OCI-LY7 (cell line): Measurements from ENCODE around the gene CEP162. TPM values are rescaled to one million over a fixed set of nuclear protein-coding genes. Genes with fewer than 3 reads are reported as not detected.
"Not testable (repeated sequence)": the region's sequence is repeated elsewhere in the genome, so short reads cannot be mapped to it uniquely, and the experiment has no call there.

ENCODE experiments used
- BruUV-seq: library from RNA; stranded (reverse); fragments of 400-500 nt; replicated peaks from 2 replicates; lab custom pipeline; 2021; lab: Mats Ljungman, UMichigan
- CTCF ChIA-PET: fragments of 300-600 bp; sonication (Branson Sonifier 250); formaldehyde crosslinking; loops from one replicate; lab custom pipeline; 2022; ENCODE audit warnings: antibody characterized with exemption; ENCODE audit not compliant: unreplicated experiment; lab: Charles Lee
- POLR2A ChIA-PET: fragments of 300-600 bp; sonication (Branson Sonifier 250); formaldehyde crosslinking; loops from one replicate; lab custom pipeline; 2022; ENCODE audit warnings: antibody characterized with exemption; lab: Charles Lee
- DNase-seq: peaks from one replicate; pipeline ENCODE4 v3.0.0-alpha.2; 2015; ENCODE audit warnings: low spot score
- H2AFZ ChIP-seq: fragments of 200-600 bp; sonication (generic), shearing (Covaris generic); 2 replicates; pipeline ENCODE4 v1.6.1; 2014; ENCODE audit warnings: mild to moderate bottlenecking, antibody characterized with exemption, low read length, moderate library complexity
- H3K27ac ChIP-seq: fragments of 200-600 bp; sonication (generic); 2 replicates; pipeline ENCODE4 v1.5.1; 2014; ENCODE audit warnings: mixed run types, low read depth, mild to moderate bottlenecking, moderate library complexity, low read length, inconsistent platforms; ENCODE audit not compliant: poor library complexity, severe bottlenecking
- H3K36me3 ChIP-seq: fragments of 200-600 bp; sonication (generic); 2 replicates; pipeline ENCODE4 v1.6.1; 2014; ENCODE audit warnings: mild to moderate bottlenecking, antibody characterized with exemption, low read length, moderate library complexity, mixed read lengths; ENCODE audit not compliant: insufficient read depth
- H3K4me1 ChIP-seq: fragments of 200-600 bp; sonication (generic); 2 replicates; pipeline ENCODE4 v1.5.1; 2014; ENCODE audit warnings: mild to moderate bottlenecking, low read length; ENCODE audit not compliant: insufficient read depth, poor library complexity, severe bottlenecking
- H3K4me2 ChIP-seq: fragments of 200-600 bp; sonication (generic); 2 replicates; pipeline ENCODE4 v1.6.1; 2014; ENCODE audit warnings: mild to moderate bottlenecking, low read length
- H3K4me3 ChIP-seq: fragments of 200-600 bp; sonication (generic); 2 replicates; pipeline ENCODE4 v1.5.1; 2014; ENCODE audit warnings: mild to moderate bottlenecking, low read depth, low read length; ENCODE audit not compliant: poor library complexity, severe bottlenecking
- H3K79me2 ChIP-seq: fragments of 200-600 bp; sonication (generic); 2 replicates; pipeline ENCODE4 v1.6.1; 2016; ENCODE audit warnings: low read depth, mild to moderate bottlenecking, low read length, moderate library complexity, mixed read lengths; ENCODE audit not compliant: insufficient read depth
- H3K9me2 ChIP-seq: fragments of 200-600 bp; sonication (generic); 2 replicates; pipeline ENCODE4 v1.6.1; 2016; ENCODE audit warnings: mild to moderate bottlenecking, low read length, mixed read lengths; ENCODE audit not compliant: insufficient read depth
- H3K9me3 ChIP-seq: fragments of 200-600 bp; sonication (generic); 2 replicates; pipeline ENCODE4 v1.6.1; 2014; ENCODE audit warnings: mild to moderate bottlenecking, mixed run types, low read length, mixed read lengths
- H4K20me1 ChIP-seq: fragments of 200-600 bp; sonication (generic); 2 replicates; pipeline ENCODE4 v1.6.1; 2014; ENCODE audit warnings: mild to moderate bottlenecking, antibody characterized with exemption, low read length, moderate library complexity, mixed read lengths; ENCODE audit not compliant: insufficient read depth
- EZH2phosphoT487 ChIP-seq: fragments of 200-600 bp; sonication (generic); IDR thresholded peaks from 2 replicates; pipeline ENCODE4 v1.6.1; 2018; ENCODE audit warnings: low read depth, borderline replicate concordance, mild to moderate bottlenecking, mixed run types, antibody characterized with exemption, low read length, moderate library complexity, mixed read lengths
- intact Hi-C: fragments of 100-400 bp; cut with micrococcal nuclease; formaldehyde crosslinking; loops from one replicate; pipeline ENCODE4 v1.10.0; 2022; ENCODE audit not compliant: unreplicated experiment
- total RNA-seq, 2 experiments: library from RNA; depleted of rRNA in 1 of 2; stranded (reverse); fragments of >200 nt in 1 of 2; shearing (Covaris generic) in 1 of 2; gene quantifications; 2 replicates each; pipeline ENCODE4 v1.2.3, GENCODE V29; 2014 to 2022
- TF ChIP-seq, protein P1 (sequence below): fragments of 200-600 bp; sonication (generic); conservative IDR thresholded peaks from 2 replicates; pipeline ENCODE4 v1.5.1; 2014; ENCODE audit warnings: mild to moderate bottlenecking, antibody characterized with exemption, low read length, moderate library complexity, mixed read lengths

CEP162 gene
- total RNA-seq, 2 experiments from 2014 or later, result 6.3 to 10.0 TPM

DNA sequence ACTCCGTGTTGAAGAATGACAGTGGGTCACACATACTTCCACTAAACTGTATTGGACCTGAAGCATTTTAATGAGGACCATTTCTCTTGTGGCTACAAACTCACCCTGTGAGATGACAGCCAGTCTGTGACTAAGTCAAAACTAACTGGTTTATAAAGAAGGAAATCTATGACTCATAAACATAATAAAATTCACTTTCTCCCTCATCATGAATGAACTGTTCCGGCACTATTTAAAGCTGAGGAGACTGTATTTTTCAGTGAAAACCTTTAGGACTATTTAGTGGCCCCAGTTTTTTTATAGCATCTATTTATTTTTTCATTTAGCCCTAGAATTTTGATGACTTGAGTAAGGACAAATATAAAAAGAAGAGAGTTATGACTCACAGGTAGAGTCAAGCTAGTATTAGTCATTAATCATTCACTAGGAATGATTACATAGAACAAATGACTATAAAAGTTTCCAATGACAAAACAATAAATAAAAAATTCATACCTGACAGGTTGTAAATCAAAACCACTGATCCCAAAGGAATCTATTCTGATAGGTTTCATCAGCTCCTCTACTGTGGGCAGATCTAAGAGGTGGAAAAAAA lies 34.2 kb downstream of the CEP162 start:
- BruUV-seq, result no TSS peak
- Histone ChIP-seq H3K9me2 (no peaks in the 10 kb centered on the region), H3K4me3 (no peak overlapping the region), H4K20me1 (no peaks in the 10 kb centered on the region), H2AFZ (no peak overlapping the region), H3K27ac (no peak overlapping the region), H3K9me3 (no peaks in the 10 kb centered on the region), H3K36me3 (peaks cover 55% of the 10 kb centered on the region), H3K4me1 (no peaks in the 10 kb centered on the region), H3K79me2 (no peaks in the 10 kb centered on the region), H3K4me2 (no peak overlapping the region)
- intact Hi-C loops, result no loop called here
- ChIA-PET POLR2A (interaction anchor here (0.7 kb wide), 2 partner anchors 9 to 1548 kb away, joined by 3 read pairs; no protein-coding TSS in a partner anchor), CTCF (no interaction called here)
- TF ChIP-seq, protein P1, sequence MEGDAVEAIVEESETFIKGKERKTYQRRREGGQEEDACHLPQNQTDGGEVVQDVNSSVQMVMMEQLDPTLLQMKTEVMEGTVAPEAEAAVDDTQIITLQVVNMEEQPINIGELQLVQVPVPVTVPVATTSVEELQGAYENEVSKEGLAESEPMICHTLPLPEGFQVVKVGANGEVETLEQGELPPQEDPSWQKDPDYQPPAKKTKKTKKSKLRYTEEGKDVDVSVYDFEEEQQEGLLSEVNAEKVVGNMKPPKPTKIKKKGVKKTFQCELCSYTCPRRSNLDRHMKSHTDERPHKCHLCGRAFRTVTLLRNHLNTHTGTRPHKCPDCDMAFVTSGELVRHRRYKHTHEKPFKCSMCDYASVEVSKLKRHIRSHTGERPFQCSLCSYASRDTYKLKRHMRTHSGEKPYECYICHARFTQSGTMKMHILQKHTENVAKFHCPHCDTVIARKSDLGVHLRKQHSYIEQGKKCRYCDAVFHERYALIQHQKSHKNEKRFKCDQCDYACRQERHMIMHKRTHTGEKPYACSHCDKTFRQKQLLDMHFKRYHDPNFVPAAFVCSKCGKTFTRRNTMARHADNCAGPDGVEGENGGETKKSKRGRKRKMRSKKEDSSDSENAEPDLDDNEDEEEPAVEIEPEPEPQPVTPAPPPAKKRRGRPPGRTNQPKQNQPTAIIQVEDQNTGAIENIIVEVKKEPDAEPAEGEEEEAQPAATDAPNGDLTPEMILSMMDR, result no peak
- no peak for TF ChIP-seq EZH2phosphoT487
- no peak for DNase-seq

DNA sequence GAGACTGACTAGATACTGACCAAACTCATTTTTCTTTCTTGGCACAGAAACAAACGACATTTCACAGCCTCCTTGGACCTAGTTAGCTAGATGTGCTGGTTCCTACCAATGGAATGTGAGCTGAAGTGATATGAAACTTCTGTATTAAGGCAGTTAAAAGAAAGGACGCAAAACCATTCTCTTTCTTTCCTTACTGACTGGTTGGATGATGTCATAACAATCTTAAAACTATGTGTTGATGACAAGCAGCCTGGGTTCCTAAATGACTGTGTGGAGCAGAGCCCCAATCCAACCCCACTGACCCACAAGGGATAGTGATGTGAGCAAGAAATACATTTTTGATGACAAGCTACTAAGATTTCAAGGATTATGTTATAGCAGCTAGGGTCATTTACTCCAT lies 35.6 kb downstream of the CEP162 start:
- Histone ChIP-seq H3K36me3 (peaks cover 44% of the 10 kb centered on the region), H3K9me2 (no peaks in the 10 kb centered on the region), H4K20me1 (no peaks in the 10 kb centered on the region), H3K9me3 (no peaks in the 10 kb centered on the region), H3K4me3 (no peak overlapping the region), H3K27ac (no peak overlapping the region), H2AFZ (no peak overlapping the region), H3K79me2 (no peaks in the 10 kb centered on the region), H3K4me2 (no peak overlapping the region), H3K4me1 (no peaks in the 10 kb centered on the region)
- POLR2A ChIA-PET, result interaction anchor here (0.6 to 1.0 kb wide), 2 partner anchors 28 to 98 kb away, joined by 3 read pairs; no protein-coding TSS in a partner anchor
- no TSS peak for BruUV-seq
- intact Hi-C loops, result no loop called here
- DNase-seq, result no peak
- CTCF ChIA-PET, result no interaction called here
- TF ChIP-seq EZH2phosphoT487, result no peak
- TF ChIP-seq, protein P1, result no peak

DNA sequence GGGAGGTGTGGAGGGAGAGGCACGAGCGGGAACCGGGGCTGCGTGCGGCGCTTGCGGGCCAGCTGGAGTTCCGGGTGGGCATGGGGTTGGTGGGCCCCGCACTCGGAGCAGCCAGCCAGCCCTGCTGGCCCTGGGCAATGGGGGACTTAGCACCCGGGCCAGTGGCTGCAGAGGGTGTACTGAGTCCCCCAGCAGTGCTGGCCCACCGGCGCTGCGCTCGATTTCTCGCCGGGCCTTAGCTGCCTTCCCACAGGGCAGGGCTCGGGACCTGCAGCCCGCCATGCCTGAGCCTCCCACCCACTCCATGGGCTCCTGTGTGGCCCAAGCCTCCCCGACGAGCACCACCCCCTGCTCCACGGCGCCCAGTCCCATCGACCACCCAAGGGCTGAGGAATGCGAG lies 38.1 kb downstream of the CEP162 start:
- POLR2A ChIA-PET, result interaction anchor here (0.7 to 1.0 kb wide), 2 partner anchors 15 to 20 kb away, joined by 4 read pairs; no protein-coding TSS in a partner anchor
- DNase-seq, BruUV-seq, H3K4me1 ChIP-seq, H3K9me3 ChIP-seq, H3K4me3 ChIP-seq, CTCF ChIA-PET, H3K4me2 ChIP-seq, H3K27ac ChIP-seq, H3K79me2 ChIP-seq, H3K9me2 ChIP-seq, intact Hi-C loops, H2AFZ ChIP-seq, H4K20me1 ChIP-seq: not testable (repeated sequence)
- H3K36me3 ChIP-seq, result peaks cover 29% of the 10 kb centered on the region
